ENCODE data around the gene NKX6-2. TPM values are rescaled to one million over a fixed set of nuclear protein-coding genes. Genes with fewer than 3 reads are reported as not detected.

The NKX6-2 gene
- total RNA-seq, 4 donors from 2014 or later: not detected

- no peaks in the 10 kb centered on the region for H3K36me3 ChIP-seq
- H3K4me1 ChIP-seq: no peaks in the 10 kb centered on the region
- H3K27ac ChIP-seq: no peak overlapping the region
- no peak for TF ChIP-seq CTCF (IDR thresholded peaks at IDR 0.05)
- TF ChIP-seq POLR2AphosphoS5 (IDR thresholded peaks at IDR 0.05): no peak
- no peak for TF ChIP-seq EP300 (IDR thresholded peaks at IDR 0.05)
- no peak for TF ChIP-seq POLR2A (IDR thresholded peaks at IDR 0.05)
- H3K9me3 ChIP-seq: peaks cover 0 to 6% (median 0%) of the 10 kb centered on the region in 3 donors
- no peak overlapping the region for H3K4me3 ChIP-seq
- no peak for ATAC-seq
- H3K27me3 ChIP-seq: peaks cover 30% of the 10 kb centered on the region
- 70 to 86% methylated on average over 2 to 11 of the region's 25 CpGs for WGBS, 2 donors (ENCODE audit: low coverage in 1 of 2)
Measured at GRCh38 chr10:132806561-132807003, 20.6 kb upstream of the NKX6-2 start.

- peaks cover 0 to 11% (median 0%) of the 10 kb centered on the region in 3 donors for H3K9me3 ChIP-seq
- H3K27ac ChIP-seq: no peak overlapping the region
- H3K36me3 ChIP-seq: no peaks in the 10 kb centered on the region
- H3K27me3 ChIP-seq: peaks cover 26% of the 10 kb centered on the region
- WGBS, 2 donors (ENCODE audit: low coverage in 1 of 2): 17 to 23% methylated on average over 6 to 7 of the region's 7 CpGs
- H3K4me1 ChIP-seq: no peaks in the 10 kb centered on the region
- no peak for TF ChIP-seq POLR2A (IDR thresholded peaks at IDR 0.05)
- TF ChIP-seq EP300 (IDR thresholded peaks at IDR 0.05): no peak
- TF ChIP-seq POLR2AphosphoS5 (IDR thresholded peaks at IDR 0.05): no peak
- no peak for TF ChIP-seq CTCF (IDR thresholded peaks at IDR 0.05)
- H3K4me3 ChIP-seq: no peak overlapping the region
- ATAC-seq: no peak
Measured at GRCh38 chr10:132806110-132806509, 20.2 kb upstream of the NKX6-2 start.

GRCh38 chr10:132805599-132805998 is 19.7 kb upstream of the NKX6-2 start:
- Histone ChIP-seq H3K9me3 (peaks cover 0 to 11% (median 0%) of the 10 kb centered on the region in 3 donors), H3K27me3 (peaks cover 21% of the 10 kb centered on the region), H3K4me1 (no peaks in the 10 kb centered on the region), H3K27ac (no peak overlapping the region), H3K4me3 (no peak overlapping the region), H3K36me3 (no peaks in the 10 kb centered on the region)
- no peak for ATAC-seq
- WGBS, 2 donors (ENCODE audit: low coverage in 1 of 2): 67 to 73% methylated on average over 9 to 12 of the region's 21 CpGs
- TF ChIP-seq POLR2A (IDR thresholded peaks at IDR 0.05) (no peak), POLR2AphosphoS5 (IDR thresholded peaks at IDR 0.05) (no peak), CTCF (IDR thresholded peaks at IDR 0.05) (no peak), EP300 (IDR thresholded peaks at IDR 0.05) (no peak)

GRCh38 chr10:132804785-132805426 is 19.0 kb upstream of the NKX6-2 start:
- Histone ChIP-seq H3K36me3 (no peaks in the 10 kb centered on the region), H3K4me1 (no peaks in the 10 kb centered on the region), H3K9me3 (peaks cover 0 to 11% (median 0%) of the 10 kb centered on the region in 3 donors), H3K27ac (no peak overlapping the region), H3K4me3 (no peak overlapping the region), H3K27me3 (peaks cover 14% of the 10 kb centered on the region)
- no peak for ATAC-seq
- TF ChIP-seq EP300 (IDR thresholded peaks at IDR 0.05) (no peak), POLR2AphosphoS5 (IDR thresholded peaks at IDR 0.05) (no peak), POLR2A (IDR thresholded peaks at IDR 0.05) (no peak), CTCF (IDR thresholded peaks at IDR 0.05) (no peak)
- WGBS, 2 donors (ENCODE audit: low coverage in 1 of 2): 78 to 90% methylated on average over 2 to 9 of the region's 23 CpGs

- peaks cover 0 to 11% (median 0%) of the 10 kb centered on the region in 3 donors for H3K9me3 ChIP-seq
- H3K27me3 ChIP-seq: peaks cover 9% of the 10 kb centered on the region
- no peak overlapping the region for H3K4me3 ChIP-seq
- ATAC-seq: no peak
- no peak overlapping the region for H3K27ac ChIP-seq
- WGBS, 2 donors (ENCODE audit: low coverage in 1 of 2): 100% methylated on average over 4 to 5 of the region's 11 CpGs
- H3K4me1 ChIP-seq: no peaks in the 10 kb centered on the region
- TF ChIP-seq POLR2AphosphoS5 (IDR thresholded peaks at IDR 0.05): no peak
- no peak for TF ChIP-seq POLR2A (IDR thresholded peaks at IDR 0.05)
- TF ChIP-seq EP300 (IDR thresholded peaks at IDR 0.05): no peak
- no peaks in the 10 kb centered on the region for H3K36me3 ChIP-seq
Measured at GRCh38 chr10:132804287-132804686, 18.3 kb upstream of the NKX6-2 start.

Data from gastroesophageal sphincter (tissue), 4 donors.